Left kidney (tissue), 2 donors: ENCODE results near the gene RABGAP1. TPM values are rescaled to one million over a fixed set of nuclear protein-coding genes. Genes with fewer than 3 reads are reported as not detected.

ENCODE experiments used
- DNase-seq: peaks from one replicate; pipeline ENCODE4 v3.0.0-alpha.2; 2013
- polyA plus RNA-seq: library from polyadenylated mRNA; unstranded; fragments of 120-200 nt; gene quantifications from one replicate; pipeline ENCODE4 v1.2.1, GENCODE V29; 2013; ENCODE audit not compliant: insufficient read length

Gene RABGAP1
- polyA plus RNA-seq, 1 donor = 82.7 TPM

GRCh38 chr9:123046406-123047195, 105.8 kb downstream of the RABGAP1 start:
- no peak for DNase-seq

GRCh38 chr9:123048748-123049147, 107.9 kb downstream of the RABGAP1 start:
- DNase-seq = no peak

GRCh38 chr9:123049589-123050222, 108.9 kb downstream of the RABGAP1 start:
- DNase-seq = no peak

GRCh38 chr9:123053046-123053445, 112.2 kb downstream of the RABGAP1 start:
- no peak for DNase-seq

- DNase-seq = no peak
Measured at GRCh38 chr9:123053711-123054110, 112.9 kb downstream of the RABGAP1 start.

GRCh38 chr9:123058834-123059233, 118.0 kb downstream of the RABGAP1 start:
- no peak for DNase-seq

- DNase-seq = no peak
Measured at GRCh38 chr9:123059472-123060220, 118.8 kb downstream of the RABGAP1 start.

GRCh38 chr9:123061216-123061615, 120.4 kb downstream of the RABGAP1 start:
- DNase-seq = no peak

GRCh38 chr9:123062351-123063176, 121.7 kb downstream of the RABGAP1 start:
- no peak for DNase-seq

GRCh38 chr9:123063177-123063598, 122.4 kb downstream of the RABGAP1 start:
- no peak for DNase-seq

GRCh38 chr9:123063896-123064295, 123.1 kb downstream of the RABGAP1 start:
- no peak for DNase-seq

- DNase-seq = no peak
Measured at GRCh38 chr9:123064716-123065115, 123.9 kb downstream of the RABGAP1 start.

- no peak for DNase-seq
Measured at GRCh38 chr9:123065196-123065595, 124.4 kb downstream of the RABGAP1 start.

GRCh38 chr9:123067136-123067535, 126.3 kb downstream of the RABGAP1 start:
- no peak for DNase-seq

GRCh38 chr9:123069010-123069481, 128.2 kb downstream of the RABGAP1 start:
- DNase-seq = no peak

- no peak for DNase-seq
Measured at GRCh38 chr9:123070198-123070597, 129.4 kb downstream of the RABGAP1 start.

GRCh38 chr9:123072407-123072995, 131.7 kb downstream of the RABGAP1 start:
- DNase-seq = no peak

- DNase-seq = no peak
Measured at GRCh38 chr9:123073441-123073840, 132.6 kb downstream of the RABGAP1 start.

- no peak for DNase-seq
Measured at GRCh38 chr9:123073991-123074422, 133.2 kb downstream of the RABGAP1 start.

- DNase-seq = no peak
Measured at GRCh38 chr9:123074628-123075027, 133.8 kb downstream of the RABGAP1 start.

GRCh38 chr9:123080444-123080843, 139.6 kb downstream of the RABGAP1 start:
- DNase-seq = no peak
